ENCODE data around the gene CHMP3.
"Not testable (repeated sequence)": the region's sequence is repeated elsewhere in the genome, so short reads cannot be mapped to it uniquely, and the experiment has no call there.

CHMP3 gene

GRCh38 chr2:86499326-86499725 is 63.9 kb downstream of the CHMP3 start:
- H3K4me3 ChIP-seq (ENCODE audit: low read length), result no peak overlapping the region
- DNase-seq (ENCODE audit: low read depth), result peak; percentile 58
- TF ChIP-seq, protein P1, sequence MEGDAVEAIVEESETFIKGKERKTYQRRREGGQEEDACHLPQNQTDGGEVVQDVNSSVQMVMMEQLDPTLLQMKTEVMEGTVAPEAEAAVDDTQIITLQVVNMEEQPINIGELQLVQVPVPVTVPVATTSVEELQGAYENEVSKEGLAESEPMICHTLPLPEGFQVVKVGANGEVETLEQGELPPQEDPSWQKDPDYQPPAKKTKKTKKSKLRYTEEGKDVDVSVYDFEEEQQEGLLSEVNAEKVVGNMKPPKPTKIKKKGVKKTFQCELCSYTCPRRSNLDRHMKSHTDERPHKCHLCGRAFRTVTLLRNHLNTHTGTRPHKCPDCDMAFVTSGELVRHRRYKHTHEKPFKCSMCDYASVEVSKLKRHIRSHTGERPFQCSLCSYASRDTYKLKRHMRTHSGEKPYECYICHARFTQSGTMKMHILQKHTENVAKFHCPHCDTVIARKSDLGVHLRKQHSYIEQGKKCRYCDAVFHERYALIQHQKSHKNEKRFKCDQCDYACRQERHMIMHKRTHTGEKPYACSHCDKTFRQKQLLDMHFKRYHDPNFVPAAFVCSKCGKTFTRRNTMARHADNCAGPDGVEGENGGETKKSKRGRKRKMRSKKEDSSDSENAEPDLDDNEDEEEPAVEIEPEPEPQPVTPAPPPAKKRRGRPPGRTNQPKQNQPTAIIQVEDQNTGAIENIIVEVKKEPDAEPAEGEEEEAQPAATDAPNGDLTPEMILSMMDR (IDR thresholded peaks at IDR 0.05; ENCODE audit: insufficient read depth, low read depth, low read length, missing control alignments), result no peak

GRCh38 chr2:86498468-86499260 is 64.6 kb downstream of the CHMP3 start:
- DNase-seq (ENCODE audit: low read depth), result peak; percentile 97
- TF ChIP-seq, protein P1 (IDR thresholded peaks at IDR 0.05; ENCODE audit: insufficient read depth, low read depth, low read length, missing control alignments), result no peak
- H3K4me3 ChIP-seq (ENCODE audit: low read length), result no peak overlapping the region

DNA sequence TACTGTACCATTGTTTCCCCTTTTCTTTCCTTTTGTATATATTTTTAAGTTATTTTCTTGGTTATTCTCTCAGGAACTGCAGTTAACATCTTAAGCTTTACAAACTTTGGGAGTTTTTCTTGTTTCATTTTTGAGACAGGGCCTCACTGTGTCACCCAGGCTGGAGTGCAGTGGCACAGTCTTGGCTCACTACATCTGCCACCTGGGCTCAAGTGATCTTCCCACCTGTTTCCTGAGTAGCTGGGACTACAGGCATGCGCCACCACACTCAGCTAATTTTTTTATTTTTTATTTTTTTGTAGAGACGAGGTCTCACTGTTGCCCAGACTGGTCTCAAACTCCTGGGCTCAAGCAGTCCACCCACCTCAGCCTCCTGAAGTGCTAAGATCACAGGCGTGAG is 66.9 kb downstream of the CHMP3 start:
- not testable (repeated sequence) for DNase-seq (ENCODE audit: low read depth)

GRCh38 chr2:86492048-86492453 is 71.2 kb downstream of the CHMP3 start:
- TF ChIP-seq, protein P1 (IDR thresholded peaks at IDR 0.05; ENCODE audit: insufficient read depth, low read depth, low read length, missing control alignments), result no peak
- no peak for DNase-seq (ENCODE audit: low read depth)
- no peak overlapping the region for H3K4me3 ChIP-seq (ENCODE audit: low read length)

More for the DNA sequence above, 66.9 kb downstream of the CHMP3 start:
- H3K4me3 ChIP-seq (ENCODE audit: low read length), result not testable (repeated sequence)

DNA sequence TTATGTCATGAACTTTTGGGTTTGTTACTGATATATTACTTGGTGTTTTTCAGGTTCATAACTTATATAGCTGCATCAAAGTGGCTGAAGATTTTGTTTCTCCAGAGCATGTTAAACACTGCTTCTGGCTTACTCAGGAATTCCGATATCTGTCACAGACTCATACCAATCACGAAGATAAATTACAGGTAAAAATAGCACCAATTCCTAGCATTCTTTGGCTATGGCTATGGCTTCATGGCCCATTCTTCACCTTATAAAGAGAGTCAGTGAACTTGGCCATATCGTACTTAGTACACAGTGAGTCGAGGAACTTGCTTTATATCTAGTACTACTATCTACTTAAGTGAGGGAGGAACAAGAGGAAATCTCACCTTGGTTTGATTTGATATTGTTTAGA is 72.2 kb downstream of the CHMP3 start:
- TF ChIP-seq, protein P1 (IDR thresholded peaks at IDR 0.05; ENCODE audit: insufficient read depth, low read depth, low read length, missing control alignments), result no peak
- no peak for DNase-seq (ENCODE audit: low read depth)
- H3K4me3 ChIP-seq (ENCODE audit: low read length), result no peak overlapping the region

- TF ChIP-seq, protein P1 (IDR thresholded peaks at IDR 0.05; ENCODE audit: insufficient read depth, low read depth, low read length, missing control alignments), result no peak
- no peak for DNase-seq (ENCODE audit: low read depth)
- H3K4me3 ChIP-seq (ENCODE audit: low read length), result no peak overlapping the region
Observed at GRCh38 chr2:86490245-86490644, 73.0 kb downstream of the CHMP3 start.

DNA sequence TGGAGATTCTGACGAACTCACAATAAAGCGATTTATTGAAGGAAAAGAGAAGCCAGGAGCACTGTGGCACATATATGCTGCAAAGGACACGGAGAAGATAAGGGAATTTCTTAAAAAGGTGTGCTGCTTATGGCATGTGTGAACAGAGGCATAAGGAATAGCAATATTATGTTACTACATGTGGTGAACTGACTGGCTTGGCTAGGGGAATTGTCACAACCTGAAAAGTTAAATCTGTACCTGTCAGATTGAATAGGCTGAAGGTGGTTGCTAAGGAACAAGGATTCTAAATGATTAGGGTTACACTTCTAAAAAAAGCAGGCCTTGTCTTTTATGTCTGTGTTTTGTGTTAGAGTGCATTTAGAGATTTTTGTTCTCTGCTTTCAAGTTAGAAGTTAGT is 73.7 kb downstream of the CHMP3 start:
- DNase-seq (ENCODE audit: low read depth), result no peak
- TF ChIP-seq, protein P1 (IDR thresholded peaks at IDR 0.05; ENCODE audit: insufficient read depth, low read depth, low read length, missing control alignments), result no peak
- H3K4me3 ChIP-seq (ENCODE audit: low read length), result no peak overlapping the region

All from epithelial cell of esophagus (primary cell).